ENCODE data around the gene DHCR24.

- no peak for TF ChIP-seq POLR2A (IDR thresholded peaks at IDR 0.05)
- TF ChIP-seq CTCF (IDR thresholded peaks at IDR 0.05) = no peak
Observed at GRCh38 chr1:54805981-54806381, 81.0 kb downstream of the DHCR24 start.

Measured in vagina (tissue), 2 donors.